ENCODE results near the gene CDCA5. TPM values are rescaled to one million over a fixed set of nuclear protein-coding genes. Genes with fewer than 3 reads are reported as not detected.

Gene CDCA5
- polyA plus RNA-seq, 2 of the 4 experiments (the other 2 are of a cell fraction): 30.9 to 46.0 TPM

GRCh38 chr11:65087827-65088226 lies 4.0 kb upstream of the CDCA5 start:
- TF ChIP-seq NFE2L2 (conservative IDR thresholded peaks at IDR 0.05; ENCODE audit: low read length): no peak
- no peak for TF ChIP-seq CEBPB (IDR thresholded peaks at IDR 0.05)
- no peak for TF ChIP-seq TFCP2L1 (CRISPR knock-in tag; IDR thresholded peaks at IDR 0.05)
- no peak for TF ChIP-seq PBX3 (IDR thresholded peaks at IDR 0.05)
- TF ChIP-seq, protein P1, sequence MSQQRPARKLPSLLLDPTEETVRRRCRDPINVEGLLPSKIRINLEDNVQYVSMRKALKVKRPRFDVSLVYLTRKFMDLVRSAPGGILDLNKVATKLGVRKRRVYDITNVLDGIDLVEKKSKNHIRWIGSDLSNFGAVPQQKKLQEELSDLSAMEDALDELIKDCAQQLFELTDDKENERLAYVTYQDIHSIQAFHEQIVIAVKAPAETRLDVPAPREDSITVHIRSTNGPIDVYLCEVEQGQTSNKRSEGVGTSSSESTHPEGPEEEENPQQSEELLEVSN (IDR thresholded peaks at IDR 0.05; ENCODE audit: borderline replicate concordance, low read depth): no peak
- TF ChIP-seq FOXS1 (CRISPR knock-in tag; IDR thresholded peaks at IDR 0.05): no peak
- no peak for TF ChIP-seq SREBF2 (IDR thresholded peaks at IDR 0.05)
- TF ChIP-seq MYC (IDR thresholded peaks at IDR 0.05; ENCODE audit: borderline replicate concordance, low read length): no peak
- TF ChIP-seq HEYL (CRISPR knock-in tag; IDR thresholded peaks at IDR 0.05): no peak
- no peak for TF ChIP-seq ELK1 (IDR thresholded peaks at IDR 0.05; ENCODE audit: low read depth, low read length)
- TF ChIP-seq NR3C1 (IDR thresholded peaks at IDR 0.05): no peak
- TF ChIP-seq CHD4 (IDR thresholded peaks at IDR 0.05; ENCODE audit: borderline replicate concordance): no peak
- TF ChIP-seq CBX8 (IDR thresholded peaks at IDR 0.05): no peak
- no peak for TF ChIP-seq MAZ (IDR thresholded peaks at IDR 0.05; ENCODE audit: borderline replicate concordance, low read depth, low read length)
- no peak for TF ChIP-seq POLR2A (IDR thresholded peaks at IDR 0.05; ENCODE audit: low read length)
- no peak for TF ChIP-seq FOSL2 (IDR thresholded peaks at IDR 0.05)
- no peak for TF ChIP-seq FOSL2 (CRISPR knock-in tag; IDR thresholded peaks at IDR 0.05)
- TF ChIP-seq HDAC2 (IDR thresholded peaks at IDR 0.05): no peak
- FAIRE-seq: no peak
- 96% methylated on average over 15 of the region's 15 CpGs for WGBS (ENCODE audit: missing lambda C conversion rate)
- H3K4me2 ChIP-seq: no peak overlapping the region
- DNase-seq (ENCODE audit: low read depth in 1 of 2, low spot score in 1 of 2): no peak
- H3K9me3 ChIP-seq: no peaks in the 10 kb centered on the region
- POLR2A ChIA-PET: no interaction called here
- peaks cover 13% of the 10 kb centered on the region for H3K4me1 ChIP-seq
- CTCF ChIA-PET: interaction anchor here (1.0 to 4.7 kb wide), 3 partner anchors 15 to 74 kb away, joined by 3 to 30 read pairs (median 4); partner anchors contain the start of genes ARL2 and TM7SF2
- H3K4me3 ChIP-seq: no peak overlapping the region
- H3K27ac ChIP-seq: no peak overlapping the region
- no peak for ATAC-seq

GRCh38 chr11:65087216-65087615 lies 3.4 kb upstream of the CDCA5 start:
- POLR2A ChIA-PET: no interaction called here
- CTCF ChIA-PET: interaction anchor here (1.0 to 4.7 kb wide), 3 partner anchors 16 to 30 kb away, joined by 3 to 30 read pairs (median 7); partner anchors contain the start of genes TM7SF2 and ZNHIT2
- no peak overlapping the region for H3K4me2 ChIP-seq
- no peak overlapping the region for H3K4me3 ChIP-seq
- WGBS (ENCODE audit: missing lambda C conversion rate): 95% methylated on average over 11 of the region's 11 CpGs
- ATAC-seq: no peak
- no peak for FAIRE-seq
- no peak for DNase-seq (ENCODE audit: low read depth in 1 of 2, low spot score in 1 of 2)
- no peaks in the 10 kb centered on the region for H3K9me3 ChIP-seq
- TF ChIP-seq NPAS2 (CRISPR knock-in tag; IDR thresholded peaks at IDR 0.05; ENCODE audit: borderline replicate concordance) (no peak), RAD21 (conservative IDR thresholded peaks at IDR 0.05 in 1 of 2, IDR thresholded peaks at IDR 0.05 in 1 of 2) (no peak), PBX3 (IDR thresholded peaks at IDR 0.05) (no peak), ATOH8 (CRISPR knock-in tag; IDR thresholded peaks at IDR 0.05; ENCODE audit: low read depth) (no peak), MAFK (IDR thresholded peaks at IDR 0.05; ENCODE audit: partially characterized antibody) (no peak), FOSL2 (IDR thresholded peaks at IDR 0.05) (no peak), FOSL2 (CRISPR knock-in tag; IDR thresholded peaks at IDR 0.05) (no peak), MAZ (IDR thresholded peaks at IDR 0.05; ENCODE audit: borderline replicate concordance, low read depth, low read length) (no peak), ELK1 (IDR thresholded peaks at IDR 0.05; ENCODE audit: low read depth, low read length) (no peak), CHD2 (IDR thresholded peaks at IDR 0.05; ENCODE audit: low read length, partially characterized antibody) (no peak), NFE2L2 (conservative IDR thresholded peaks at IDR 0.05; ENCODE audit: low read length) (no peak), CBX2 (IDR thresholded peaks at IDR 0.05; ENCODE audit: borderline replicate concordance, low read depth) (no peak), JUN (IDR thresholded peaks at IDR 0.05) (no peak), ZFP36 (IDR thresholded peaks at IDR 0.05; ENCODE audit: borderline replicate concordance, partially characterized antibody) (no peak)
- H3K4me1 ChIP-seq: peaks cover 19% of the 10 kb centered on the region
- no peak overlapping the region for H3K27ac ChIP-seq
